ENCODE measurements around the gene GTPBP3.

- TF ChIP-seq POLR2AphosphoS5 (IDR thresholded peaks at IDR 0.05) (no peak), CTCF (IDR thresholded peaks at IDR 0.05 in 8 of 11, conservative IDR thresholded peaks at IDR 0.05 in 3 of 11) (no peak)
These were observed 18.4 kb upstream of the GTPBP3 start for GRCh38 chr19:17318966-17319365.

Data from spleen (tissue), 7 donors.